NCI-H2107 treated with DMSO at 0.1 percent for 48 hours (cell line): ENCODE data around the gene HDGFL1.

ENCODE experiments used
- DNase-seq: peaks from one replicate; lab custom pipeline; 2025; ENCODE audit not compliant: unreplicated experiment; lab: John Stamatoyannopoulos, UW

Gene HDGFL1

GRCh38 chr6:22589118-22589517 is 19.8 kb downstream of the HDGFL1 start:
- no peak for DNase-seq

- no peak for DNase-seq
Measured at GRCh38 chr6:22590423-22590822, 21.1 kb downstream of the HDGFL1 start.

GRCh38 chr6:22593895-22594294 is 24.5 kb downstream of the HDGFL1 start:
- no peak for DNase-seq

GRCh38 chr6:22596011-22596410 is 26.6 kb downstream of the HDGFL1 start:
- no peak for DNase-seq

- no peak for DNase-seq
Measured at GRCh38 chr6:22598339-22598738, 29.0 kb downstream of the HDGFL1 start.

- DNase-seq, result no peak
Measured at GRCh38 chr6:22600059-22600458, 30.7 kb downstream of the HDGFL1 start.

GRCh38 chr6:22601984-22602383 is 32.6 kb downstream of the HDGFL1 start:
- no peak for DNase-seq

- no peak for DNase-seq
Measured at GRCh38 chr6:22605736-22606135, 36.4 kb downstream of the HDGFL1 start.

- DNase-seq, result no peak
Measured at GRCh38 chr6:22610127-22610526, 40.8 kb downstream of the HDGFL1 start.

GRCh38 chr6:22612236-22612635 is 42.9 kb downstream of the HDGFL1 start:
- no peak for DNase-seq

GRCh38 chr6:22613051-22613450 is 43.7 kb downstream of the HDGFL1 start:
- no peak for DNase-seq

GRCh38 chr6:22613695-22614094 is 44.3 kb downstream of the HDGFL1 start:
- DNase-seq, result no peak

- no peak for DNase-seq
Measured at GRCh38 chr6:22614547-22614946, 45.2 kb downstream of the HDGFL1 start.

GRCh38 chr6:22621028-22621427 is 51.7 kb downstream of the HDGFL1 start:
- no peak for DNase-seq
